VCaP (cell line): Measurements from ENCODE around the gene SGTA.
"Not testable (repeated sequence)": the region's sequence is repeated elsewhere in the genome, so short reads cannot be mapped to it uniquely, and the experiment has no call there.

Experiments used
- H3K27ac ChIP-seq: fragments of 450-650 bp; 2 replicates; pipeline ENCODE4 v1.5.1; 2017
- CTCF ChIP-seq: fragments of 450-650 bp; conservative IDR thresholded peaks from 2 replicates; pipeline ENCODE4 v1.5.1; 2017; ENCODE audit warnings: mild to moderate bottlenecking, moderate library complexity

The SGTA gene

GRCh38 chr19:2820112-2820702 lies 37.1 kb upstream of the SGTA start:
- TF ChIP-seq CTCF, result no peak
- H3K27ac ChIP-seq, result peak overlapping the region; percentile 72; the same call in 1 of the 2 replicates

GRCh38 chr19:2819540-2820111 lies 36.6 kb upstream of the SGTA start, which contains the start of gene ZNF554:
Gene ZNF554 (plus strand): TSS chr19:2819868. CDS start chr19:2820072, 204 bp downstream.
- peak within 1 kb of the TSS; percentile 72; the same call in 1 of the 2 replicates for H3K27ac ChIP-seq
- peak; percentile 97 for TF ChIP-seq CTCF

GRCh38 chr19:2817237-2817829 lies 34.3 kb upstream of the SGTA start:
- not testable (repeated sequence) for H3K27ac ChIP-seq

GRCh38 chr19:2816641-2817040 lies 33.6 kb upstream of the SGTA start:
- H3K27ac ChIP-seq, result no peak overlapping the region
- no peak for TF ChIP-seq CTCF

- H3K27ac ChIP-seq, result no peak overlapping the region
- TF ChIP-seq CTCF, result no peak
These were observed 32.9 kb upstream of the SGTA start for GRCh38 chr19:2815923-2816322.

- no peak overlapping the region for H3K27ac ChIP-seq
- TF ChIP-seq CTCF, result no peak
These were observed 32.1 kb upstream of the SGTA start for GRCh38 chr19:2815191-2815614.

GRCh38 chr19:2814426-2814825 lies 31.4 kb upstream of the SGTA start:
- no peak for TF ChIP-seq CTCF
- no peak overlapping the region for H3K27ac ChIP-seq
